Adrenal gland (tissue), 5 donors: Measurements from ENCODE around the gene LMLN.

Source experiments
- POLR2A ChIP-seq, 2 donors: fragments of 450-650 bp; IDR thresholded peaks; one replicate each; pipeline ENCODE4 v1.6.1; 2017; ENCODE audit warnings: antibody characterized with exemption in 2 of 2, mild to moderate bottlenecking in 2 of 2, moderate library complexity in 1 of 2
- TF ChIP-seq, protein P1 (sequence below), 6 experiments: fragments of 450-650 bp in 4 of 6; fragments of 200-600 bp in 2 of 6; sonication (generic) in 1 of 6; IDR thresholded peaks; 1 replicate in 5 of 6; 2 replicates in 1 of 6; pipeline versions ENCODE4 v1.5.1 to v1.8.0; 2016 to 2021; ENCODE audit warnings: antibody characterized with exemption in 6 of 6, mild to moderate bottlenecking in 2 of 6, moderate library complexity in 1 of 6
- donor health status: DM: no; HTN: no; CAD: no.

DNA sequence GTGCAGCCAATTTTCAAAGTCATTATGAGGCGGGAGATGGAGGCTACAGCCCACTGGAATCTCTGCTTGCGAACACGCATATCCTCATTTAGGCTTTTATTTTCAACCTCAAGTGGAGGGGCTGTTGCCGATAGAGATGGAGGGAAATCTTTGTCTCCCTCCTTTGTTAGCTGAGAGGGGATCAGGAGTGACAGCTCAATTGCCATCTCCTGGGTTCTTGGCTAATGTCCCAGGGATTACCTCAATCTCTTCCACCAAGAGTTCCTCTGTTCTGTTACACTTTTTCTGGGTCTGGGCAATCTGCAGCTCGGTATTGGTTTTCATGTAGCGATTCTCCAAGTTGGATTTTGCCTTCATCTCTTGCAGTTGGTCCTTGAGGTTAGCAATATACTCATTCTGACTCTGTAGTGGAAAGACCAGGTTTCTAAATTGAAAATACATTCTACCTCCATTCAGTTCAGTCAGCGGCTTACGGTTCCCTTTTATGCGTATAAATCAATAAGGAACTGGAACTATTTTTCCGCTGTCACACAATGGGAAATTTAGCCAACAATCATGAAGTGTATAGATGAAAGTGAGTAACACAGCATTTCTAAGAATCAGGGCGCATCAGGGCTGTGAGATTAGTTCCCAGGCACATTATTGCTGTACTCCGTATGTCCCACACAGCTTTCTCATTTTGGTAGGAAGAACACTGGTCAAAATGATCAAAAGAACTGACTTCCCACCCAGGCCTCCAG is 46.2 kb upstream of the LMLN start:
- TF ChIP-seq, protein P1, sequence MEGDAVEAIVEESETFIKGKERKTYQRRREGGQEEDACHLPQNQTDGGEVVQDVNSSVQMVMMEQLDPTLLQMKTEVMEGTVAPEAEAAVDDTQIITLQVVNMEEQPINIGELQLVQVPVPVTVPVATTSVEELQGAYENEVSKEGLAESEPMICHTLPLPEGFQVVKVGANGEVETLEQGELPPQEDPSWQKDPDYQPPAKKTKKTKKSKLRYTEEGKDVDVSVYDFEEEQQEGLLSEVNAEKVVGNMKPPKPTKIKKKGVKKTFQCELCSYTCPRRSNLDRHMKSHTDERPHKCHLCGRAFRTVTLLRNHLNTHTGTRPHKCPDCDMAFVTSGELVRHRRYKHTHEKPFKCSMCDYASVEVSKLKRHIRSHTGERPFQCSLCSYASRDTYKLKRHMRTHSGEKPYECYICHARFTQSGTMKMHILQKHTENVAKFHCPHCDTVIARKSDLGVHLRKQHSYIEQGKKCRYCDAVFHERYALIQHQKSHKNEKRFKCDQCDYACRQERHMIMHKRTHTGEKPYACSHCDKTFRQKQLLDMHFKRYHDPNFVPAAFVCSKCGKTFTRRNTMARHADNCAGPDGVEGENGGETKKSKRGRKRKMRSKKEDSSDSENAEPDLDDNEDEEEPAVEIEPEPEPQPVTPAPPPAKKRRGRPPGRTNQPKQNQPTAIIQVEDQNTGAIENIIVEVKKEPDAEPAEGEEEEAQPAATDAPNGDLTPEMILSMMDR (IDR thresholded peaks at IDR 0.05): no peak
- TF ChIP-seq POLR2A (IDR thresholded peaks at IDR 0.05): no peak
